Measurements from ENCODE around the gene PSORS1C2. TPM values are rescaled to one million over a fixed set of nuclear protein-coding genes. Genes with fewer than 3 reads are reported as not detected.

Gene PSORS1C2
- total RNA-seq, 4 donors from 2014 or later: 5.9 to 63.0 (median 27.8) TPM

DNA sequence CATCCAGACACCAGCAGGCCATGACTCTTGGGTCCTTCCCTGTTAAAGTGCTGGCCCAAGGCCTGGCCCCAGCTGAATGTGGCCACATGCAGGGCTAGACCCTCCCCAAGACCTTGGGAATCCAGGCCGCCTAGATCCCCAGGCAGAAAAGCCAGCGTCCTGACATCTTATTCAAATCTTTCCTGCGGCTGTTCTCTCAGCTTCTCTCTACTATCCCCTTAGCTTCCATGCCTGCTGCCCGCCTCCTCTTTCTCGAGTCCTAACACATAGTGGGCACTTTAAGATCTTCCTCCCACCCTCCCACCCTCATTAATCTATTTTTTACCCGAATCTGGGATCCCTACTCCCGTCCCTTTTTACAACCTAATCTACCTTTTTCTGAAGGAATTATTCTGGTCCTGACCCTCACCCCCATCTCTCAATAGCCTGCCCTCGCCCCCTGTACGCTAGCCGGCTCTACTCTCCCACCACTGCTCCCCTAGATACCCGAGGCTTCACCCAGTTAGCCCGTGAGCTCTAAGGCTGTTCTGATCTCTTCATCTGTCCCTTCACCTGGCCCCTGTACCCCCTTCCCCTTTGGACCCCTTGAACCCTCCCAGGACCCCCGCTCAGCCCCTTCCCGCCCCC is 18.8 kb upstream of the PSORS1C2 start, which contains the start of gene CCHCR1:
CCHCR1 (minus strand) TSS at position 290 of the 627 bp plus-strand sequence; CDS start at position 88, 202 bp downstream.
- no peak for TF ChIP-seq POLR2A (IDR thresholded peaks at IDR 0.05)
- TF ChIP-seq CTCF (IDR thresholded peaks at IDR 0.05): no peak
- no peak for TF ChIP-seq EP300 (IDR thresholded peaks at IDR 0.05)
- no peak for TF ChIP-seq POLR2AphosphoS5 (IDR thresholded peaks at IDR 0.05)
- 5% methylated on average over 14 of the region's 14 CpGs for WGBS
- Histone ChIP-seq H3K27ac (peak within 1 kb of the TSS; percentile 76), H3K4me3 (peak within 1 kb of the TSS; percentile 80), H3K4me1 (peaks cover 21% of the 10 kb centered on the region), H3K27me3 (no peaks in the 10 kb centered on the region), H3K9me3 (no peaks in the 10 kb centered on the region), H3K36me3 (peaks cover 19% of the 10 kb centered on the region)
- no peak for DNase-seq (ENCODE audit: low spot score in 2 of 2)

GRCh38 chr6:31156641-31157040 is 17.8 kb upstream of the PSORS1C2 start:
- H3K9me3 ChIP-seq: no peaks in the 10 kb centered on the region
- H3K4me1 ChIP-seq: peaks cover 21% of the 10 kb centered on the region
- no peak overlapping the region for H3K27ac ChIP-seq
- TF ChIP-seq POLR2A (IDR thresholded peaks at IDR 0.05): no peak
- TF ChIP-seq CTCF (IDR thresholded peaks at IDR 0.05): no peak
- no peak for TF ChIP-seq POLR2AphosphoS5 (IDR thresholded peaks at IDR 0.05)
- no peak for TF ChIP-seq EP300 (IDR thresholded peaks at IDR 0.05)
- H3K27me3 ChIP-seq: no peaks in the 10 kb centered on the region
- WGBS: 88% methylated on average over 7 of the region's 7 CpGs
- H3K36me3 ChIP-seq: peaks cover 16% of the 10 kb centered on the region
- no peak overlapping the region for H3K4me3 ChIP-seq
- no peak for DNase-seq (ENCODE audit: low spot score in 2 of 2)

DNA sequence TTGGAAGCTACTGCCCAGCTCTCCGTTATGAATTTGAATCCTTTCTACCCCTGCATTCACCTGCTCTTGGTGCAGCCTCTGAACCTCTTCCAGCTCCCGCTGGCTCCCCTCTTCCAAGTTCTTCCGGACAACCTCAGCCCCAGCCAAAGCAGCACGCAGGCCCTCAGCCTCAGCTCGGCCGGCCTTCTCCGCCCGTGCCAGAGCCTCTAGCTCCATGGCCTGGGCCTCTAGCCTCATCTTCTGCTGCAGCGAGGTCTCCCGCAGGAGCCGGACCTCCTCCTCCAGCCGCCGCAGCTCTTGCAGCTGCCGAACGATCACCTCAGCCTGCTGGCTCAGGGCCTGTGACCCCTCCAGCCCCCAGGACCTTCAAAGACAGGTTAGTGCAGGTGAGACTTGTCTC is 15.6 kb upstream of the PSORS1C2 start:
- peaks cover 38% of the 10 kb centered on the region for H3K36me3 ChIP-seq
- H3K4me1 ChIP-seq: peaks cover 16% of the 10 kb centered on the region
- WGBS: 95% methylated on average over 13 of the region's 15 CpGs

DNA sequence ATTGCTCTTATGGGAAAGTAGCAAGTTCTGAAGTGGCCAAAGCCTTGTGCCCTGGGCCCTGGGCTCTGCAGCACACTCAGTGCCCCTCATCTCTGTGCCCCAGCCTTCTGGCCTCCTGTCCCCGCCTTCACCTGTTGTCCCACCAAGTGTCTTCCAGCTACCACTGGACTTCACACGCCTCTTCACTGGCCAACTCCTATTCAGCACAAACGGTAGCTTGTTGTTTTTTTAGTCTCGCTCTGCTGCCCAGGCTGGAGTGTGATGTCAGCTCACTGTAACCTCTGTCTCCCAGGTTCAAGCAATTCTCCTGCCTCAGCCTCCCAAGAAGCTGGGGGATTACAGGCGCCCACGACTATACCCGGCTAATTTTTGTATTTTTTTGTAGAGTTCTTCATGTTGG is 13.9 kb upstream of the PSORS1C2 start:
- Histone ChIP-seq H3K4me1 (peaks cover 8% of the 10 kb centered on the region), H3K4me3 (no peak overlapping the region), H3K27me3 (no peaks in the 10 kb centered on the region), H3K36me3 (peaks cover 46% of the 10 kb centered on the region), H3K9me3 (no peaks in the 10 kb centered on the region), H3K27ac (no peak overlapping the region)
- 93% methylated on average over 7 of the region's 7 CpGs for WGBS
- DNase-seq (ENCODE audit: low spot score in 2 of 2): no peak
- TF ChIP-seq CTCF (IDR thresholded peaks at IDR 0.05) (no peak), EP300 (IDR thresholded peaks at IDR 0.05) (no peak)

More for the DNA sequence above, 15.6 kb upstream of the PSORS1C2 start:
- Histone ChIP-seq H3K27me3 (no peaks in the 10 kb centered on the region), H3K9me3 (no peaks in the 10 kb centered on the region), H3K27ac (no peak overlapping the region), H3K4me3 (no peak overlapping the region)
- DNase-seq (ENCODE audit: low spot score in 2 of 2): no peak
- no peak for TF ChIP-seq POLR2AphosphoS5 (IDR thresholded peaks at IDR 0.05)
- no peak for TF ChIP-seq CTCF (IDR thresholded peaks at IDR 0.05)
- TF ChIP-seq EP300 (IDR thresholded peaks at IDR 0.05): no peak
- no peak for TF ChIP-seq POLR2A (IDR thresholded peaks at IDR 0.05)

GRCh38 chr6:31149827-31150447 is 11.1 kb upstream of the PSORS1C2 start:
- Histone ChIP-seq H3K27me3 (no peaks in the 10 kb centered on the region), H3K4me1 (no peaks in the 10 kb centered on the region), H3K27ac (no peak overlapping the region), H3K36me3 (peaks cover 49% of the 10 kb centered on the region), H3K9me3 (no peaks in the 10 kb centered on the region), H3K4me3 (no peak overlapping the region)
- TF ChIP-seq POLR2AphosphoS5 (IDR thresholded peaks at IDR 0.05) (no peak), CTCF (IDR thresholded peaks at IDR 0.05) (no peak), POLR2A (IDR thresholded peaks at IDR 0.05) (no peak), EP300 (IDR thresholded peaks at IDR 0.05) (no peak)
- 87% methylated on average over 6 of the region's 6 CpGs for WGBS
- no peak for DNase-seq (ENCODE audit: low spot score in 2 of 2)

Measured in suprapubic skin (tissue), 4 donors.